PC-3 (cell line): Measurements from ENCODE around the gene CXCL10. TPM values are rescaled to one million over a fixed set of nuclear protein-coding genes. Genes with fewer than 3 reads are reported as not detected.
A peak's percentile ranks its signal among the peaks of the same experiment; 100 is the strongest.

Experiments
- ATAC-seq: fragments of 200-7000 bp; cut with Tn5 transposase; 2 replicates; pipeline ENCODE4 v1.9.1; 2020; ENCODE audit warnings: mild to moderate bottlenecking, moderate library complexity
- BruUV-seq: library from RNA; stranded (reverse); fragments of 400-500 nt; replicated peaks from 2 replicates; lab custom pipeline; 2021; lab: Mats Ljungman, UMichigan
- CTCF ChIA-PET: fragments of 300-600 bp; sonication (Branson Sonifier 250); formaldehyde crosslinking; loops from one replicate; lab custom pipeline; 2022; ENCODE audit warnings: antibody characterized with exemption; lab: Charles Lee
- POLR2A ChIA-PET: fragments of 300-600 bp; sonication (Branson Sonifier 250); formaldehyde crosslinking; loops from one replicate; lab custom pipeline; 2022; ENCODE audit warnings: antibody characterized with exemption; ENCODE audit not compliant: unreplicated experiment; lab: Charles Lee
- DNase-seq: peaks from one replicate; pipeline ENCODE4 v3.0.0-alpha.2; 2015
- H2AFZ ChIP-seq: fragments of 300-600 bp; sonication (generic); 2 replicates; pipeline ENCODE4 v1.6.0; 2016; ENCODE audit warnings: antibody characterized with exemption, low read length
- H3F3A ChIP-seq: fragments of 300-600 bp; sonication (generic); one replicate; pipeline ENCODE4 v1.6.0; 2017; ENCODE audit warnings: antibody characterized with exemption, low read length, control low read depth, mild to moderate bottlenecking; ENCODE audit not compliant: unreplicated experiment
- H3K27ac ChIP-seq: fragments of 300-600 bp; sonication (generic); 2 replicates; pipeline ENCODE4 v1.5.1; 2016; ENCODE audit warnings: mild to moderate bottlenecking, low read length
- H3K27me3 ChIP-seq: fragments of 300-600 bp; sonication (generic); 2 replicates; pipeline ENCODE4 v1.6.1; 2016; ENCODE audit warnings: low read length, mixed read lengths
- H3K36me3 ChIP-seq: fragments of 300-600 bp; sonication (generic); 2 replicates; pipeline ENCODE4 v1.6.1; 2016; ENCODE audit warnings: low read depth, mixed run types, low read length, mixed read lengths
- H3K4me1 ChIP-seq: fragments of 300-600 bp; sonication (generic); 2 replicates; pipeline ENCODE4 v1.5.1; 2016; ENCODE audit warnings: low read length; ENCODE audit not compliant: insufficient read depth
- H3K4me2 ChIP-seq: fragments of 300-600 bp; sonication (generic); 2 replicates; pipeline ENCODE4 v1.6.0; 2016; ENCODE audit warnings: low read length
- H3K4me3 ChIP-seq: fragments of 300-600 bp; sonication (generic); 2 replicates; pipeline ENCODE4 v1.5.1; 2016; ENCODE audit warnings: mild to moderate bottlenecking, low read length, mixed read lengths
- H3K79me2 ChIP-seq: fragments of 300-600 bp; sonication (generic); 2 replicates; pipeline ENCODE4 v1.6.1; 2017; ENCODE audit warnings: low read length, mixed read lengths
- H3K9ac ChIP-seq: fragments of 300-600 bp; sonication (generic); 2 replicates; pipeline ENCODE4 v1.6.0; 2016; ENCODE audit warnings: mild to moderate bottlenecking, low read length
- H3K9me2 ChIP-seq: fragments of 300-600 bp; sonication (generic); replicated peaks from 2 replicates; pipeline ENCODE4 v1.6.1; 2016; ENCODE audit warnings: mixed run types, low read length, mixed read lengths
- H3K9me3 ChIP-seq: fragments of 300-600 bp; sonication (generic); 2 replicates; pipeline ENCODE4 v1.6.1; 2016; ENCODE audit warnings: low read length, mixed read lengths
- H4K20me1 ChIP-seq: fragments of 300-600 bp; sonication (generic); 2 replicates; pipeline ENCODE4 v1.6.1; 2016; ENCODE audit warnings: low read length, mixed read lengths
- EZH2 ChIP-seq: fragments of 300-600 bp; sonication (generic); IDR thresholded peaks from one replicate; pipeline ENCODE4 v1.6.1; 2017; ENCODE audit warnings: antibody characterized with exemption, mild to moderate bottlenecking, low read length; ENCODE audit not compliant: unreplicated experiment
- EZH2phosphoT487 ChIP-seq: fragments of 300-600 bp; sonication (generic); IDR thresholded peaks from 2 replicates; pipeline ENCODE4 v1.6.1; 2018; ENCODE audit warnings: mild to moderate bottlenecking, antibody characterized with exemption, low read length, borderline replicate concordance
- intact Hi-C: fragments of 100-400 bp; cut with micrococcal nuclease; formaldehyde crosslinking; loops from 2 replicates; pipeline ENCODE4 v1.9.0; 2023
- total RNA-seq: library from RNA; depleted of rRNA; stranded (reverse); fragments of >200 nt; gene quantifications from 2 replicates; pipeline ENCODE4 v1.2.3, GENCODE V29; 2014
- TF ChIP-seq, protein P1 (sequence below): fragments of 300-600 bp; sonication (generic); conservative IDR thresholded peaks from 2 replicates; pipeline ENCODE4 v1.5.1; 2017; ENCODE audit warnings: antibody characterized with exemption, low read depth, mild to moderate bottlenecking, low read length

The CXCL10 gene
- total RNA-seq, 1 experiment from 2014 or later: not detected

- H3K27ac ChIP-seq: no peak overlapping the region
- CTCF ChIA-PET: no interaction called here
- no TSS peak for BruUV-seq
Measured at GRCh38 chr4:76010576-76010975, 12.7 kb downstream of the CXCL10 start.

GRCh38 chr4:76009311-76009710 is 14.0 kb downstream of the CXCL10 start:
- Histone ChIP-seq H3K27me3 (no peaks in the 10 kb centered on the region), H4K20me1 (no peaks in the 10 kb centered on the region), H3K4me2 (no peak overlapping the region), H3K9me2 (no peaks in the 10 kb centered on the region), H3K27ac (no peak overlapping the region), H3K9me3 (no peaks in the 10 kb centered on the region), H3K4me3 (no peak overlapping the region), H2AFZ (no peak overlapping the region), H3K36me3 (no peaks in the 10 kb centered on the region), H3K4me1 (peaks cover 32% of the 10 kb centered on the region), H3F3A (no peaks in the 10 kb centered on the region), H3K9ac (no peak overlapping the region), H3K79me2 (no peaks in the 10 kb centered on the region)
- no peak for ATAC-seq
- POLR2A ChIA-PET: no interaction called here
- TF ChIP-seq EZH2 (no peak), EZH2phosphoT487 (no peak)
- TF ChIP-seq, protein P1, sequence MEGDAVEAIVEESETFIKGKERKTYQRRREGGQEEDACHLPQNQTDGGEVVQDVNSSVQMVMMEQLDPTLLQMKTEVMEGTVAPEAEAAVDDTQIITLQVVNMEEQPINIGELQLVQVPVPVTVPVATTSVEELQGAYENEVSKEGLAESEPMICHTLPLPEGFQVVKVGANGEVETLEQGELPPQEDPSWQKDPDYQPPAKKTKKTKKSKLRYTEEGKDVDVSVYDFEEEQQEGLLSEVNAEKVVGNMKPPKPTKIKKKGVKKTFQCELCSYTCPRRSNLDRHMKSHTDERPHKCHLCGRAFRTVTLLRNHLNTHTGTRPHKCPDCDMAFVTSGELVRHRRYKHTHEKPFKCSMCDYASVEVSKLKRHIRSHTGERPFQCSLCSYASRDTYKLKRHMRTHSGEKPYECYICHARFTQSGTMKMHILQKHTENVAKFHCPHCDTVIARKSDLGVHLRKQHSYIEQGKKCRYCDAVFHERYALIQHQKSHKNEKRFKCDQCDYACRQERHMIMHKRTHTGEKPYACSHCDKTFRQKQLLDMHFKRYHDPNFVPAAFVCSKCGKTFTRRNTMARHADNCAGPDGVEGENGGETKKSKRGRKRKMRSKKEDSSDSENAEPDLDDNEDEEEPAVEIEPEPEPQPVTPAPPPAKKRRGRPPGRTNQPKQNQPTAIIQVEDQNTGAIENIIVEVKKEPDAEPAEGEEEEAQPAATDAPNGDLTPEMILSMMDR: no peak
- no TSS peak for BruUV-seq
- CTCF ChIA-PET: interaction anchor here (0.7 kb wide), 1 partner anchor 54 kb away, joined by 3 read pairs; no protein-coding TSS in a partner anchor
- no peak for DNase-seq
- intact Hi-C loops: no loop called here

More at GRCh38 chr4:76010576-76010975, 12.7 kb downstream of the CXCL10 start:
- no peaks in the 10 kb centered on the region for H3K27me3 ChIP-seq
- DNase-seq: no peak
- no peaks in the 10 kb centered on the region for H3K36me3 ChIP-seq
- no peak overlapping the region for H3K9ac ChIP-seq
- H3F3A ChIP-seq: no peaks in the 10 kb centered on the region
- H3K4me3 ChIP-seq: no peak overlapping the region
- TF ChIP-seq, protein P1: no peak
- TF ChIP-seq EZH2: no peak
- no peak for TF ChIP-seq EZH2phosphoT487
- H3K79me2 ChIP-seq: no peaks in the 10 kb centered on the region
- no peaks in the 10 kb centered on the region for H3K9me3 ChIP-seq
- no peaks in the 10 kb centered on the region for H3K9me2 ChIP-seq
- intact Hi-C loops: no loop called here
- H2AFZ ChIP-seq: no peak overlapping the region
- no peak for ATAC-seq
- H3K4me1 ChIP-seq: peaks cover 32% of the 10 kb centered on the region
- H3K4me2 ChIP-seq: no peak overlapping the region
- H4K20me1 ChIP-seq: no peaks in the 10 kb centered on the region
- POLR2A ChIA-PET: no interaction called here

DNA sequence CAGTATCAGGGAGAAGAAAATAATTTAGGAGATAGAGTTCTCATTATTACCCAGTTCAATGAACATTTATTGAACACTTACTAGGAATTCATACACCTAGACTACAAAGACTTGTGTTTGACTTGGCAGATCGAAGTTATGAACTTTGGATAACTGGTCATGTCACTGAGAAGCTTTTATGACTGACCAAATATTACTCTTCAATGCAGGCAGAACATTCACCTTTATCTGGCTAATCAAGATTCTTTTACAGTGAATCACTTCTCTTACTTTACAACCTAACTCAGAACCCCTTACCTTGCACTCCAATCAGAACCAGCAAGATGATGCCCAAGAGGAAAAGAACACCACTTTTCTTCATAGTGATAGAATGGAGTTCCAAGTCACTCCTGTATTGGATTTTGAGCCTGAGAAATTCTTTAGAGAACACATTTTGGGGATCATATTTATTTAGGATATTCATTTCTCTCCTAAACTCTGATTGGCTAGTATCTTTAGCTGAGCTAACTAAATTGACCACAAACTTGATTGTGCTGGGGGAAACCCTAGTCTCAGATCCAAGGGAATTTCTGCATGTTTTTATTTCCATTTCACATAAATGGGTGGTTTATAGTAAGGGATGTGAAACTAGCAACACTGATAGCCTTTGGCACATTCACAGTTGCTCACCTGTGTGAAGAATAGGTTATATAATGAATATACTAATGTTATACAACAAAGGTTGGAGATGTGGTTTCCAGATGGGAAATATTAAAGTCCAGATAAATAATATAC is 16.0 kb downstream of the CXCL10 start, which contains the start of gene CXCL9:
Gene CXCL9, minus strand, starts transcription at position 421 of the 774 bp plus-strand sequence. Its CDS starts 60 bp downstream, at position 361.
- Histone ChIP-seq H3K27ac (peak within 1 kb of the TSS; percentile 37), H3K9ac (no peak within 1 kb of the TSS), H3F3A (no peaks in the 10 kb centered on the region), H2AFZ (no peak within 1 kb of the TSS), H4K20me1 (no peaks in the 10 kb centered on the region), H3K27me3 (no peaks in the 10 kb centered on the region), H3K36me3 (no peaks in the 10 kb centered on the region), H3K4me1 (peaks cover 31% of the 10 kb centered on the region), H3K4me2 (peak within 1 kb of the TSS; percentile 49), H3K9me3 (no peaks in the 10 kb centered on the region), H3K79me2 (no peaks in the 10 kb centered on the region), H3K4me3 (no peak within 1 kb of the TSS), H3K9me2 (no peaks in the 10 kb centered on the region)
- peak; percentile 81 for ATAC-seq
- intact Hi-C loops: no loop called here
- DNase-seq: peak; percentile 86
- CTCF ChIA-PET: no interaction called here
- BruUV-seq: no TSS peak
- POLR2A ChIA-PET: no interaction called here
- no peak for TF ChIP-seq EZH2
- TF ChIP-seq, protein P1: no peak
- no peak for TF ChIP-seq EZH2phosphoT487
